ENCODE results near the gene PRR29.

The PRR29 gene

GRCh38 chr17:63969278-63969677 lies 28.9 kb upstream of the PRR29 start:
- H3K4me3 ChIP-seq (replicated peaks; ENCODE audit: low read depth, low read length): no peak overlapping the region
- TF ChIP-seq, protein P1, sequence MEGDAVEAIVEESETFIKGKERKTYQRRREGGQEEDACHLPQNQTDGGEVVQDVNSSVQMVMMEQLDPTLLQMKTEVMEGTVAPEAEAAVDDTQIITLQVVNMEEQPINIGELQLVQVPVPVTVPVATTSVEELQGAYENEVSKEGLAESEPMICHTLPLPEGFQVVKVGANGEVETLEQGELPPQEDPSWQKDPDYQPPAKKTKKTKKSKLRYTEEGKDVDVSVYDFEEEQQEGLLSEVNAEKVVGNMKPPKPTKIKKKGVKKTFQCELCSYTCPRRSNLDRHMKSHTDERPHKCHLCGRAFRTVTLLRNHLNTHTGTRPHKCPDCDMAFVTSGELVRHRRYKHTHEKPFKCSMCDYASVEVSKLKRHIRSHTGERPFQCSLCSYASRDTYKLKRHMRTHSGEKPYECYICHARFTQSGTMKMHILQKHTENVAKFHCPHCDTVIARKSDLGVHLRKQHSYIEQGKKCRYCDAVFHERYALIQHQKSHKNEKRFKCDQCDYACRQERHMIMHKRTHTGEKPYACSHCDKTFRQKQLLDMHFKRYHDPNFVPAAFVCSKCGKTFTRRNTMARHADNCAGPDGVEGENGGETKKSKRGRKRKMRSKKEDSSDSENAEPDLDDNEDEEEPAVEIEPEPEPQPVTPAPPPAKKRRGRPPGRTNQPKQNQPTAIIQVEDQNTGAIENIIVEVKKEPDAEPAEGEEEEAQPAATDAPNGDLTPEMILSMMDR (IDR thresholded peaks at IDR 0.05; ENCODE audit: insufficient read depth, low read length, poor library complexity, severe bottlenecking): no peak
- H3K36me3 ChIP-seq (ENCODE audit: control insufficient read depth, insufficient read depth, low read length): no peaks in the 10 kb centered on the region
- no peaks in the 10 kb centered on the region for H3K27me3 ChIP-seq (replicated peaks; ENCODE audit: control insufficient read depth, insufficient read depth, low read length)
- no peak for DNase-seq (ENCODE audit: extremely low read depth, insufficient read length)

- no peaks in the 10 kb centered on the region for H3K27me3 ChIP-seq (replicated peaks; ENCODE audit: control insufficient read depth, insufficient read depth, low read length)
- H3K36me3 ChIP-seq (ENCODE audit: control insufficient read depth, insufficient read depth, low read length): no peaks in the 10 kb centered on the region
- TF ChIP-seq, protein P1 (IDR thresholded peaks at IDR 0.05; ENCODE audit: insufficient read depth, low read length, poor library complexity, severe bottlenecking): no peak
- no peak within 1 kb of the TSS for H3K4me3 ChIP-seq (replicated peaks; ENCODE audit: low read depth, low read length)
- DNase-seq (ENCODE audit: extremely low read depth, insufficient read length): no peak
These were observed 25.4 kb upstream of the PRR29 start, which contains the start of gene SCN4A for GRCh38 chr17:63972796-63973195. Gene SCN4A (minus strand): TSS chr17:63972918. CDS start chr17:63972841, 77 bp downstream.

DNA sequence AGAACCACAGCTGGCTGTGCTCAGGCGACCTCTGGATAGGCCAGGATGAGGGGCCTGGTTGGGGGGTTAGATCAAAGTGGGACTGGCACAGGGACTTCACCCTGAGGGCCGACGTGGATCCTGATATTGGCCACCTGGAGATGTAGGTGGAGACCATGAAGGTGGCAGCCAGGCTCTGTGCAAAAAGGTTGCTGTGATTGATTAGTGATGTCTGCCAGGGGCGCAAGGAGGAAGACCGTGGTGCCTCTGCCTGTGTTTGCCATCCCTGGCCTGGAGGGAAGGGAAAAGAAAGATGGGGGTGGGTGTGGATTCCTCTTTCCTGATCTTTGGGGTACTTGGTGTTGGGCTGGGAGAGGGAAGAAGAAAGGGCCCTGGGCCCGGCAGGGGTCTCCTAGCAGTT lies 24.9 kb upstream of the PRR29 start:
- DNase-seq (ENCODE audit: extremely low read depth, insufficient read length): no peak

GRCh38 chr17:63973930-63974593 lies 24.1 kb upstream of the PRR29 start:
- Histone ChIP-seq H3K36me3 (ENCODE audit: control insufficient read depth, insufficient read depth, low read length) (no peaks in the 10 kb centered on the region), H3K4me3 (replicated peaks; ENCODE audit: low read depth, low read length) (no peak overlapping the region), H3K27me3 (replicated peaks; ENCODE audit: control insufficient read depth, insufficient read depth, low read length) (no peaks in the 10 kb centered on the region)
- no peak for DNase-seq (ENCODE audit: extremely low read depth, insufficient read length)
- TF ChIP-seq, protein P1 (IDR thresholded peaks at IDR 0.05; ENCODE audit: insufficient read depth, low read length, poor library complexity, severe bottlenecking): no peak

More for the DNA sequence above, 24.9 kb upstream of the PRR29 start:
- Histone ChIP-seq H3K36me3 (ENCODE audit: control insufficient read depth, insufficient read depth, low read length) (no peaks in the 10 kb centered on the region), H3K4me3 (replicated peaks; ENCODE audit: low read depth, low read length) (no peak overlapping the region), H3K27me3 (replicated peaks; ENCODE audit: control insufficient read depth, insufficient read depth, low read length) (no peaks in the 10 kb centered on the region)
- TF ChIP-seq, protein P1 (IDR thresholded peaks at IDR 0.05; ENCODE audit: insufficient read depth, low read length, poor library complexity, severe bottlenecking): no peak

- H3K4me3 ChIP-seq (replicated peaks; ENCODE audit: low read depth, low read length): no peak overlapping the region
- TF ChIP-seq, protein P1 (IDR thresholded peaks at IDR 0.05; ENCODE audit: insufficient read depth, low read length, poor library complexity, severe bottlenecking): no peak
- no peak for DNase-seq (ENCODE audit: extremely low read depth, insufficient read length)
- H3K27me3 ChIP-seq (replicated peaks; ENCODE audit: control insufficient read depth, insufficient read depth, low read length): no peaks in the 10 kb centered on the region
- H3K36me3 ChIP-seq (ENCODE audit: control insufficient read depth, insufficient read depth, low read length): no peaks in the 10 kb centered on the region
These were observed 23.5 kb upstream of the PRR29 start for GRCh38 chr17:63974594-63975192.
